ENCODE measurements around the gene TKTL1.

Gene TKTL1

DNA sequence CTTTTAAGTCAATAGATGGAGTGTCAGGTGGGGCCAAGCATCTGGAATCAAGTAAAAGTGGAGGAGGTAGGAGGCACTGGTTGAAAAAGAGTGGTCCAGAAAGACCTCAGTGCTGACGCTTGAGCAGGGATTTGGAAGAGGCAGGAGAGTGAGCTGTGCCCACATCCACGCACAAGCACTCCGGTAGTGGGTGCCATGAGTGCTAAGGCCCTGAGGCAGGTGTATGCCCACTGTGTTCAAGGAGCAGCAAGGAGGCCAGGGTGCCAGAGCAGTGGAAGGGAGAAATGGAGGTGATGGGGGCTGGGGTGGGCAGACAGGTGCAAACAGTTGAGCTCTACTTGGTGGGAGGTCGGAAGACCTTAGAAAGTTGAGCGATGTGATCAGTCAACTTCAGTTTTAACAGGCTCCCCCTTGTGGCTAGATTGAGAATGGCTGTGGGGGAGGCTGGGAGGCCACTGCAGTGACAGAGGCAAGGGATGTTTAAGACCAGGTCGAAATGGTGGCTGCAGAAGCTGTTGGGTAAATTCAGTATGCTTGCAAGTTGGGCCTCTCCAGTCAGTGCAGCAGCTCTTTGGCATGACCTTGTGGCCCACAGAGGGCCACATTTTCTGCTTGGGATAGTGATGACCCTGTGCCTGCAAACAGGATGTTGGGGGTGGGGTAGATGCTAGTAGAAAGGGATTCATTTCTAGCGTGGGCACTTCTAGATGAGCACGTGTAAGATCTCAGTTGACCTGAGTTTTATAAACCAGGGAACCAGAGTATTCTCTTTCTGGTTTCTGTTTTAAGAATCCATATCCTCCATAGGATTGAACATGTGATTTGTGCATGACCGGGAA lies 12.7 kb downstream of the TKTL1 start:
- peak; percentile 49 to 63 (median 62) for DNase-seq (ENCODE audit: low read depth in 2 of 3, low spot score in 2 of 3)

DNA sequence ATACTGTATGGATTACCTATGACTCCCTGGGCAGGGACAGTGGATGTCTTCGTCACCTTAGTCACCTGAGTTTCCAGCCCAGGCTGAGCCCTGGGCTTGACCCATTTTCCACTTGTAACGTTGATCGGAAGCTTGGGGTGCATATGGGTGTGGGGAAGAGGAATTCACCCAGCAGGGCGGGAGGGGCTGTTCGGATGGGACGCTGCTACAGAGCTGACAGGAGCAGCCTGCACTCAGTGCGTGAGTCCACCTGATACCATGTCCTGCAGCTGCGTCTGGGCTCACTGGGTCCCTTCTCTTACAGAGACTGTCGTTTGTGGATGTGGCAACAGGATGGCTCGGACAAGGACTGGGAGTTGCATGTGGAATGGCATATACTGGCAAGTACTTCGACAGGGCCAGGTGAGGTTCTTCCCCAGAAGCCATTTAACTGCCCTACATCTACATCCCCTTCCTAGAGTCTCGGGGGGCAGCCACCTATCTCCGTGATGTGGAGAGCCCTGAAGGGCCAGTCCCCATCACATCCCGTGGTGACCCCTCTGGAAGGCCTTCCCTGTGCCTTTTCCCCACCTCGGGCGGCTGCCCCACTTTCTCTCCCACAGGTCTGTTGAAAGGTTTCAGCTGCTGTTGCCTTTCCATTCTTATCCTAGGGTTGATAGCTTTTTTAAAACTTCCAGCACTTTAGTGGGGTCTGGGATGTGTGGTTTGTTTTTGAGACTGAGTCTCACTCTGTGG lies 13.6 kb downstream of the TKTL1 start:
- no peak for DNase-seq (ENCODE audit: low read depth in 2 of 3, low spot score in 2 of 3)

DNA sequence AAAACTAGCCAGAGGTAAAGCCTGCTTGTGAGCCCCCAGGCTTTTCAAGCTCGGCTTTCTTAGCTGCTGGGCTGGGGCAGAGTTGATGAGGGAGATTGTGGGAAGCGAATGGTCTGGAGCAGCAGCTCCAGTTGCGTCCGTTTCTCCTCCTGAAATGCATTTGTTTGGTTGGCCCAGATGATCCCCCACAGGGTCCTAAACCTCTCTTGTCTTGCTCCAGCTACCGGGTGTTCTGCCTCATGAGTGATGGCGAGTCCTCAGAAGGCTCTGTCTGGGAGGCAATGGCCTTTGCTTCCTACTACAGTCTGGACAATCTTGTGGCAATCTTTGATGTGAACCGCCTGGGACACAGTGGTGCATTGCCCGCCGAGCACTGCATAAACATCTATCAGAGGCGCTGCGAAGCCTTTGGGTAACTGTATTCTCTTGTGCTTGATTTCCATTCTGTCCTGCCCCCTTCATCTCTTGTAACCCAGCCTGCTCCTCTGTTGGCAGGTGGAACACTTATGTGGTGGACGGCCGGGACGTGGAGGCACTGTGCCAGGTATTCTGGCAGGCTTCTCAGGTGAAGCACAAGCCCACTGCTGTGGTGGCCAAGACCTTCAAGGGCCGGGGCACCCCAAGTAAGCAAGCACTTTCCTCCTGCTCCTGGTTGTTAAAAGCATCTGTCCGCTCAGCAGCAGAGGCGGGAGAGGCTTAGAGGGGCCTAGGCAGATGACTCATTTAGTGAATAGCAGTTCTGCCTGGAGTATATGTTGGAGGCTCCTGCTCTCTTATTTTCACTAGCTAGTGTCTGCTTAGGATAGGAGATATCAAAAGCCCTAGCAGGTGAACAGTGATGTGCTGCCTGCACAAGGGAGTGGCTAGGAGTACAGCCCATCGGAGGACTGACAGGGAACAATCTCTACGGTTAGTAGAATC lies 15.3 kb downstream of the TKTL1 start:
- no peak for DNase-seq (ENCODE audit: low read depth in 2 of 3, low spot score in 2 of 3)

DNA sequence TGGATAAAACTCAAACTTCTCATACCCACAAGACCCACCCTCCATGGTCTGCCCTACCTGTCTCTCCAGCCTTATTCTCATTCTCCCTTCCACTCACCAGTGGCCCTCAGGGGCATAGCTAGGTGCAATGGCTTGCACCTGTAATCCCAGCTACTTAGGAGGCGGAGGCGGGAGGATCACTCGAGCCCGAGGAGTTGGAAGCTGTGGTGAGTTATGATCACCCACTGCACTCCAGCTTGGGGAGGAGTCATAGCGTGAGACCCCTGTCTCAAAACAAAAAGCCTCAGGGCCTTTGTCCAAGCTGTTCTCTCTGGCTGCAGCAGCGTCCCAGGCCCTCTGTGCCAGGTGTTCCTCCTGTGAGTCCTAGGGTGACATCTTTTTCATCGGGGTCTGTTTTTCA lies 16.5 kb downstream of the TKTL1 start:
- DNase-seq (ENCODE audit: low read depth in 2 of 3, low spot score in 2 of 3) = no peak

DNA sequence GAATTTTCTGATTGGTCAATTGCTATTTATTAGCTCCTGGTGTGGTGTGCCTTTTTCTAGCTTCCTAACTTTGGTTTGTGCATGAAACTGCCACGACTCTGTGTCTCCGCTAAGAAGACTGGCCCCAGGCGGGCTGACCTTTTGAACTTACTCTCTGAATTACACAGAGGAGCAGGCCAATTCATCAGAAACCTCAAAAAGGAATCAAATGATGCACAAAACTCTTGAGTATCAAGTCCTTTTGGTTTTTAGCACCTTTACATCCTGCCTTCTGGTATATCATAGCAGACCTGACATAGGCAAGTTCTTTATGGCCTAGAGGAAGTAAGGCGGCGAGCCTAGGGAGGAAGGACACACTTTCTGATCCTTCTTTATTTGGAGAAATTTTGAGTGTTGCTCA lies 17.6 kb downstream of the TKTL1 start:
- no peak for DNase-seq (ENCODE audit: low read depth in 2 of 3, low spot score in 2 of 3)

DNA sequence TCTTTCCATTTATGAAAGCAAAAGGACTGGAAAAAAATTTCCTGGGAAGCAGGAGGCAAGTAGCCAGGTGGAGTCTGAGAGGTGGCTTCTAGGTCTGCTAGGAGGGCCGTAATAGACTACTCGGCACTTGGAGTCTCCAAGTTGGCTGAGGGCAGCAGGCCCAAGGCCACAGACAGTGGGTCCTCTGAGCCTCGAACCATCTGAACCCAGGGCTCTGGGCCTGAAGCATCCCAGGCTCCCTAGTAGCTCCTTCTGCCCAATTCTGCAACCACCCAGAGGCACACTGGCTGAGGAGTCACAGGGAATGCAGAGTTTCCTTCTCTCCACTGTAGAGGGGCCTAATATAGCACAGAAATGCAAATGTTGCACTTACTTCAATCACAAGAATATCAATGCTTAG lies 19.8 kb downstream of the TKTL1 start:
- DNase-seq (ENCODE audit: low read depth in 2 of 3, low spot score in 2 of 3) = no peak

DNA sequence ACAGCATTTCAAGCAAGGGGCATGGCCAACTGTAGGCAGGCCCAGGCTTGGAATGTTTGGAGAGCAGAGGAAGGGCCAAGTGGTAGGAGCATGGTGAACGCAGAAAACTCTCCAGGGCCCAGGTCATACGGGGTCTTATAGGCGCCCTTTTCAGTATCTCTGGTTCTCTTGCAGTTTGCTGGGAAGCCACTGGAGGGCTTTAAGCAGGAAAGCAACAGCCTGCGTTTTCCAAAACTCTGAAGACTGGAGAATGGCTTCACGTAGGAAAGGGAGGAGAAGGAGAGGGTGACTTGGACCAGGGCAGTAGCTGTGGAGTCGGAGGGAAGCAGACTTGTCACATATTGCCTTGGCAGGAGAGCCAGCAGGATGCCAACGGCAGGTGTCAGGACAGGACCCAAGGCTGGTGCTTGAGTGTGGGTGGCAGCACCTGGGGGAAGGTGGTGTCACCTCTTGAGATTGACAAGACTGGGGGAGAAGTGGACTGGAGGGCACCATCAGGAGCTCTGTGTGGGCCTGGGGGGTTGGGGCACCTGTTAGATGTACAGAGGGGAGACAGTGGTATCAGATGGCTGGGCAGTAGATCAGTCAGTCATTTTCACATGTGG lies 21.9 kb downstream of the TKTL1 start:
- DNase-seq (ENCODE audit: low read depth in 2 of 3, low spot score in 2 of 3) = no peak

DNA sequence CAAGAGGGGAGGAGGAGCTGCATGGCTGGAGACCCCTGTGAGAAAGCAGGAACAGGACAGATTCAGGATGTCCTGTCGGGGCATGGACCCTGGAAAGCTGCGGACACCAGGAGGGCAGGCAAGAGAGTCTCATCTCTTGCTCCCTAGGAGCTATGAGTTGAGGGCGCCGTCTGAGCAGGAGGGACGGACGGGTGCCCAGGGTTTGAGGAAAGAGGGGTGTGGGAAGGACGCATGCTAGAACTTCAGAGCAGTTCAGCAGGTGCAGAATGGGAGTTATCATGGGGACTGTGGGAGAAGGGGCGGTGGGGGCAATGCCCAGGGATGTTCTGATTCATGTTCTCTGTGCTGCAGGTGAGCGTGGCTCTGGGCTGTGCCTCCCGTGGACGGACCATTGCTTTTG lies 24.8 kb downstream of the TKTL1 start:
- DNase-seq (ENCODE audit: low read depth in 2 of 3, low spot score in 2 of 3) = no peak

DNA sequence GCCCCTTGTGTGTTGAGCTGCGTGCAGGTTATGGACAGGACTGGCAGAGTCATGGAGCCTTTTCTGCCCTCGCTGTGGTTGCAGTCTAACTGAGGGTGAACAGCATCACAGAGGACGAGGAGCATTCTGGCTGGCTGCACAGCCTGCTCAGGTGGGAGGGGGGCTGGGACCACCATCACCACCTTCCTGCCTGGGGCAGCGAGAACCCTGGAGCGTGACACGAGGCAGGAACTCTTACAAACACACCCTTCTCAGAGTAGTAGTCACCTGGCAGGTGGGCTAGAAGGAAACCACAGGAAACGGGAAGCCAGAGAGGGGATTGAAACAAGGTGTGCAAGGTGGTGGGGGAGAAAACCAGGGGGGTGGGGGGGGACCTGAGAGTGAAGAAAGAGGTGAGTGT lies 25.6 kb downstream of the TKTL1 start:
- DNase-seq (ENCODE audit: low read depth in 2 of 3, low spot score in 2 of 3) = no peak

DNA sequence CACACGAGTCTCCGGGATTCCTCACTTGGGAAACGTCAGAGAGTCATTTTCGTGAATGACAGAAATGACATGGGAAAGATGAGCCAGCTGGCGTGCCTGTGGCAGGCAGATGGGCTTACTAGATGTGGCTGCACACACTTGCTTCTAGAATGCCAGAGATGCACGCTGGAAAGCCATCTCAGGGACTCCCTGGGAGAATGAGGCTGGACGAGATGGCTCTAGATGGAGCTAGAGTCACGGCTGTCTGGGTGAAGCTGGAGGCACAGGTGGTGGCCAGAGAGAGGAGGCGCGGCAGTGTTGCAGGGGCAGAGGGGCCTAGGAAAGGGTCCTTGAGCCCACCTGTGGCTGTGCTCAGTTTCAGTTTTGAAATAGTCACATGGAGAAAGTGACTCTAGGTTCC lies 26.0 kb downstream of the TKTL1 start:
- DNase-seq (ENCODE audit: low read depth in 2 of 3, low spot score in 2 of 3) = no peak

DNA sequence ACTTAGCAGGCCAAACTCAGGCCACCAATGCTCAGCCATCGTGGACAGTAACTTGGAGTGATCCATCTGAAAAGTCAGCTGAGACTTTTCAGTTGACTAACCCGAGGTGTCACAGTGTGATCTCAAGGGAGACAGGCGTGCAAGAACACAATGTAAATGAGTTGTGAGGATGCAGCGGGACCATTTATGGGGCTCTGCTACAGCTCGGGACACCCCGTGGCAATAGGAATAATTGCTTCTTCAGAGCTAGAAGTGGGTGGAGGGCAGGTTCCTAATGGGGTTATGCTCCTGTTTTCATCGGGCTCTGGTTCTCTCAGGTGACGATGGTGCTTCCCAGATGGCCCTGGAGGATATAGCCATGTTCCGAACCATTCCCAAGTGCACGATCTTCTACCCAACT lies 27.3 kb downstream of the TKTL1 start:
- DNase-seq (ENCODE audit: low read depth in 2 of 3, low spot score in 2 of 3) = no peak

DNA sequence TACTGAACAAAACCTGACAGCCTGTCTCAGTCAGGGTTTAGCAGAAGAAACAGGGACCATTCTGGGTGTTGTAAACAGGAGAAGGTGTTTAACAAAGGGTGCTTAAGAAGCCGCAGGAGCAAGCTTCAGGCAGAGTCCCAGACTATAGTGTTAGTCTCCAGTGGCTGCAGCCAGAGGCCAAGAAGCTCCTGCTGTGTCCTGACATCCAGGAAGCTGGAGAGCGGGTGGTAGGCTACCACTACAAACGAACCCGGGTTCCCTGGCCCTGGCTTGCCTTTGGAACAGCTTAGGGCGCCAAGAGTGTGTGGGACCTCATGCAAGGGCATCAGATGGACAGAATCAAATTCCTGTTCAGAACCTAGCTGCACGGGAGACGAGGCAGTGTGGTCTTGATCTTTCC lies 27.9 kb downstream of the TKTL1 start:
- DNase-seq (ENCODE audit: low read depth in 2 of 3, low spot score in 2 of 3) = no peak

DNA sequence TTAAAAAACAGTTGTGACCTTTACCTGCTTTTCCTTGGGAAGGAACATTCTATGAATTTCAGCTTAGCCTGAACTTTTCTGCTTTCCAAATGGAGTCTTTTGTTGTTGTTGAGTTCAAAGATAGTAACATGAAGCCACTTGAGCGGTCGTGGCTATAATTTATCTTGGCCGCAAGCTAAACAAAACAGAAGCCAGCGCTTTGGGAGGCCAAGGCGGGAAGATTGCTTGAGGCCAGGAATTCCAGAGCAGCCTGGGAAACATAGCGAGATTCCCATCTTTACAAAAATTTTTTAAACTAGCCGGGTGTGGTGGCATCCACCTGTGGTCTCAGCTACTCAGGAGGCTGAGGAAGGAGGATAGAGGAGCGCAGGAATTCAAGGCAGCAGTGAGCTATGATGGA lies 29.9 kb downstream of the TKTL1 start:
- no peak for DNase-seq (ENCODE audit: low read depth in 2 of 3, low spot score in 2 of 3)

DNA sequence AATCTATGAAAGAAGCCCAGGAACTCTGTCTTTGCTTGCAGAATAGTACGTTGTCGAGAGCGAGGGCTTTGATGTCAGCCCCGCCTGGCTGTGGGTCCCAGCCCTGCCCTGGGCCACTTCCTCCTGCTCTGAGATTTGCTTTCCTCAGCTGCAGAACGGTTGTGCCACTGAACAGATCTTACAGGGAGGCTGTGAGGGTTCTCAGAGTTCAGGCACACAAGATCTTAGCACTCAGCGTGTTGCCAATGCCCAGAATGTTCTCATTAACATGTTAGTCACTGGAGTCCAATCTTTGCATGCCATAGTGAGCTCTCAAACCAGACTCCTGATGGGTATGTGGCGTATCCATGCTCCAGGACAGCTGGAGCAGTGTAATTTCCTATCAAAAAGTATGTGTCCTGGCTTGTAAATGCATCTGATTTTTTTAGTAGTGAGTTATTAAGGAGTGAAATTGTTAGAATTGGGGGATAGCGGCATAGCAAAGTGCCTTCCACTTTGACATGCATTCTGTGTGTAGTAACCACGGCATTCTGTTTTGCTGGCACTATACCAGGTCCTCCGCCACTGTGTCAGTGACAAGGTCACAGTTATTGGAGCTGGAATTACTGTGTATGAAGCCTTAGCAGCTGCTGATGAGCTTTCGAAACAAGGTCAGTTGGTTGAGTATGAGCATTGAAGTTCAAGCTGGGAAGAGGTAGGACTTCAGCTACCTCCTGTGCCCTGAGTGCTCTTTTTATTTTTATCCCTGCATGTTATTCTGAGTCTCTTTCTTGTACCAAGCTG lies 31.6 kb downstream of the TKTL1 start:
- no peak for DNase-seq (ENCODE audit: low read depth in 2 of 3, low spot score in 2 of 3)

DNA sequence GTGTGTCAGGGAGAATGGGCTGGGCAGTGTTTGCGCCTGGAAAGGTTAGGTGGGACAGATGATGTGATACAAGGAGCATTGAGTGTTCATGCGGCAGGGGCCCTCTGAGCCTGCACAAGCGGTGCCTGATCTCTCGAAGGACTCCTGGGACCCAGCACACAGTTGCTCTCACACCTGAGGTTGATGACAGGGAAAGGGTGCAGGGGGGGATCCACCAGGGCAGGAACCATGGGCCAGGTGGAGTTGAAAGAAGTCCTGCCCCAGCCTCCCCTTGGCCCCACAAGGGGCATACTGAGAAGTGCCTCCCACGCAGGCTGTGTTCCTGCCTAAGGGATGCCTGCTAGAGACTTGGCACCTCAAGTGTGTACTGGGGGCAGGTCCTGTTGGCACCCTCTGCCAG lies 33.1 kb downstream of the TKTL1 start:
- no peak for DNase-seq (ENCODE audit: low read depth in 2 of 3, low spot score in 2 of 3)

DNA sequence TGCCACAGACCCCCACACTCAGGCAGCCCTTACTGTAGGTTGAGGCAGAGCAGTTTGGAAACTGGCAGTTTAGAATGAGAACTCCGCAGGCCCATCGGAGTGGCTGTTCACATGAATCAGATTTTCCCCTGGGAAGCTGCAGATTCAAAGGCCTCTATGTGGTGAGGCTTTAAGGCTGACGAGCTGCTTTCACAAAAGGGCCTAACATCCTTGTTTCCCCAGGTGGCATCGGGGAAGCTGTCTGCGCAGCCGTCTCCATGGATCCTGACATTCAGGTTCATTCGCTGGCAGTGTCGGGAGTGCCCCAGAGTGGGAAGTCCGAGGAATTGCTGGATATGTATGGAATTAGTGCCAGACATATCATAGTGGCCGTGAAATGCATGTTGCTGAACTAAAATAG lies 33.7 kb downstream of the TKTL1 start:
- DNase-seq (ENCODE audit: low read depth in 2 of 3, low spot score in 2 of 3) = no peak

DNA sequence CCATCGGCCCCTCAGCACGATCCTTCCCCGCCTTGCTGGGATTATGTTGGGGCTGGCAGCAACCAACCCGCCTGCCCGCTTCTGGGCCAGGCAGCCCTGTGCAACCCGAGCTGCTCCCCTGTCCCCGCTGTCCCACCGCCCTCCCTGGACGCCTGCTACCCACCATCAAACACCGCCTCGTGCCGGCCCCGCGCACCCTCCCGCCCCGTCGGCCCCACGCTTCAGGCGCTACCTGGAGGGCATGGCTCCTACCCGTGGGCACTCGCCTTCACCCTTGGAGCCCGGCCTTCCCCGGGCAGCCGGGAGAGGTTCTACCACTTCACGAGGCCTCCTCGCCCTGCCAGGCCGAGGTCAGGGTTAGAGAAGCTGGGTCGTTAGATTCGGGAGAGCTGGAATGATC lies 37.0 kb downstream of the TKTL1 start:
- DNase-seq (ENCODE audit: low read depth in 2 of 3, low spot score in 2 of 3) = no peak

DNA sequence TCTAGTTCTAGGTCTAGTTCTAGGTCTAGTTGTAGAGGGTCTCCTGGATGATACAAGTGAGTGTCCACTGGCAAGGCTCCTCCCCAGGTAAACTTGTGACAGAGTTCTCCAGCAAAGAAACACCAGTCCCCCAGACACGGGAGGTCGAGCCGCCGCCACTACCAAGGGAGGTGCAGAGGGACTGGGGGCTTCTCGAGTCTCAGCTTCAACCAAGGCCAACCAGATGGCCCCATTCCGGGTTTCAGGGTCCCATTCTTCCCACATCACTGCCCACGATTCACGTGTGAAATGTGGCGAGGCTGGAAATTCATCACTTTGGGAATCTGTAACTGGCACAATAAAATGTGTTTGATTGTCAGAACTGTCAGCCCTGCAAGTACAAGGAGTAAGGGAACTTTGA lies 37.5 kb downstream of the TKTL1 start:
- DNase-seq (ENCODE audit: low read depth in 2 of 3, low spot score in 2 of 3) = no peak

DNA sequence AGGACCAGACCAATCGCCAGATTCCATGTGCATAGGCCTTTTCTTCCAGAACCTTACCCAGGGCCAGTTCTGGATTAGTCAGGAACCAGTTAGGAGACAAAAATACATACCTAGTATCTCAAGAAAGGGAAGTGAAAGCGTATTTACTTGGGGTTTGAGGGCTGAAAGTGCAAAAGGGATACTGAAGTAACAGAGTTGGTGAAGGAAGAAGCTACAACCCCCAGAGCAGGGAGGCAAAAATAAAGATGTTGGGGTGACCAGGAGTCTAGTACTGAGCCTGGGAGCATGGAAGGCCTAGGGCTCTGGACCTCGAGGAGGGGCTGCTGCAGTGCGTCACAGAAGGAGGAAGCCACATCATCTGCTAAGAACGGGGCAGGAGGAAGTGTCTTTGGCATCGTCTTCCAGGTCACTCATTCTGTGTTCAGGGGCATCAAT lies 38.3 kb downstream of the TKTL1 start:
- no peak for DNase-seq (ENCODE audit: low read depth in 2 of 3, low spot score in 2 of 3)

DNA sequence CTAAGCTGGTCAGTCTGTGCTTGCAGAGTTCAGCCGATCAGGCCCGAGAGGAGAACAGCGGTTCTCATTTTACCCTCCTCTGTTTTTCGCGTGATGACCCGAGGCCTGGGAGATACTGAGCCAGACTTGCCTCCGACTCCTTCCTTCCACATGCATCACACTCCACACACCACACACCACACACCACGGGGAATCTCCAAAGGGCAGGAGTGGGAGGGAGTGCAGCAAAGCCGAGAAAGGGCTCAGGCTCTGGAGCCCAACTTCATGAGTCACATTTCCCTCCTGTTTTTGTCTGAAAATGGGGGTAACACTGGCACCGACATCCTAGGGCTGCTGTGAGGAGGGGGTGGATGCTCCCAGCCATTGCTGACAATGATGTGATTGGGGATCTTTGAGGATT lies 38.9 kb downstream of the TKTL1 start:
- no peak for DNase-seq (ENCODE audit: low read depth in 2 of 3, low spot score in 2 of 3)
